Neutrophil (primary cell): Measurements from ENCODE around the gene SLC7A8.

Source experiments
- H3K27ac ChIP-seq: fragments of 200-600 bp; sonication (generic); 2 replicates; pipeline ENCODE4 v1.5.1; 2016; ENCODE audit warnings: mild to moderate bottlenecking, moderate library complexity
- H3K27me3 ChIP-seq: fragments of 200-600 bp; sonication (generic); 2 replicates; pipeline ENCODE4 v1.6.0; 2016; ENCODE audit warnings: mild to moderate bottlenecking
- H3K36me3 ChIP-seq: fragments of 200-600 bp; sonication (generic); 2 replicates; pipeline ENCODE4 v1.5.1; 2017
- H3K4me1 ChIP-seq, 2 experiments: fragments of 200-600 bp in 1 of 2; sonication (generic) in 1 of 2; 1 replicate in 1 of 2; 2 replicates in 1 of 2; pipeline versions ENCODE4 v1.5.1 to v1.6.1; 2013 to 2016; ENCODE audit warnings: low read depth in 1 of 2, low read length in 1 of 2, mild to moderate bottlenecking in 1 of 2, moderate library complexity in 1 of 2; ENCODE audit not compliant: control insufficient read depth in 1 of 2, insufficient read depth in 1 of 2
- H3K4me3 ChIP-seq, 2 experiments: fragments of 200-600 bp in 1 of 2; sonication (generic) in 1 of 2; 1 replicate in 1 of 2; 2 replicates in 1 of 2; pipeline ENCODE4 v1.5.1; 2013 to 2016; ENCODE audit warnings: low read depth in 1 of 2, low read length in 1 of 2, mild to moderate bottlenecking in 1 of 2, moderate library complexity in 1 of 2
- H3K9me3 ChIP-seq: fragments of 200-600 bp; sonication (generic); 2 replicates; pipeline ENCODE4 v1.5.1; 2016
- CTCF ChIP-seq: fragments of 200-600 bp; sonication (generic); IDR thresholded peaks from 2 replicates; pipeline ENCODE4 v1.5.1; 2016; ENCODE audit warnings: antibody characterized with exemption

SLC7A8 gene

GRCh38 chr14:23137813-23138535, 45.5 kb downstream of the SLC7A8 start:
- H3K4me1 ChIP-seq = no peaks in the 10 kb centered on the region
- H3K9me3 ChIP-seq = no peaks in the 10 kb centered on the region
- H3K27ac ChIP-seq = no peak overlapping the region
- no peak overlapping the region for H3K4me3 ChIP-seq
- peaks cover 5% of the 10 kb centered on the region for H3K36me3 ChIP-seq
- no peak for TF ChIP-seq CTCF
- H3K27me3 ChIP-seq = no peaks in the 10 kb centered on the region

GRCh38 chr14:23137192-23137812, 46.2 kb downstream of the SLC7A8 start:
- Histone ChIP-seq H3K27ac (no peak overlapping the region), H3K27me3 (no peaks in the 10 kb centered on the region), H3K4me1 (no peaks in the 10 kb centered on the region), H3K36me3 (peaks cover 5% of the 10 kb centered on the region), H3K4me3 (no peak overlapping the region), H3K9me3 (no peaks in the 10 kb centered on the region)
- no peak for TF ChIP-seq CTCF

GRCh38 chr14:23136566-23137133, 46.8 kb downstream of the SLC7A8 start:
- TF ChIP-seq CTCF = no peak
- Histone ChIP-seq H3K4me1 (peaks cover under 1% of the 10 kb centered on the region in 2 experiments), H3K9me3 (no peaks in the 10 kb centered on the region), H3K4me3 (no peak overlapping the region), H3K27ac (no peak overlapping the region), H3K27me3 (no peaks in the 10 kb centered on the region), H3K36me3 (peaks cover 5% of the 10 kb centered on the region)

GRCh38 chr14:23132970-23133369, 50.5 kb downstream of the SLC7A8 start:
- no peak for TF ChIP-seq CTCF
- Histone ChIP-seq H3K36me3 (no peaks in the 10 kb centered on the region), H3K4me3 (no peak overlapping the region), H3K4me1 (peaks cover 29 to 34% of the 10 kb centered on the region in 2 experiments), H3K27me3 (no peaks in the 10 kb centered on the region), H3K27ac (no peak overlapping the region), H3K9me3 (no peaks in the 10 kb centered on the region)

GRCh38 chr14:23131482-23131881, 52.0 kb downstream of the SLC7A8 start:
- H3K27me3 ChIP-seq = no peaks in the 10 kb centered on the region
- H3K36me3 ChIP-seq = no peaks in the 10 kb centered on the region
- peaks cover 38 to 39% of the 10 kb centered on the region in 2 experiments for H3K4me1 ChIP-seq
- H3K9me3 ChIP-seq = no peaks in the 10 kb centered on the region
- H3K4me3 ChIP-seq = no peak overlapping the region
- TF ChIP-seq CTCF = no peak
- H3K27ac ChIP-seq = peak overlapping the region; percentile 58
